H1 (cell line): ENCODE measurements around the gene KCND3. TPM values are rescaled to one million over a fixed set of nuclear protein-coding genes. Genes with fewer than 3 reads are reported as not detected.

Experiments
- CTCF ChIA-PET: fragments of 300-600 bp; sonication (Branson Sonifier 250); formaldehyde crosslinking; loops from one replicate; lab custom pipeline; 2021; ENCODE audit not compliant: partially characterized antibody; lab: Charles Lee
- POLR2A ChIA-PET: fragments of 300-600 bp; sonication (Branson Sonifier 250); formaldehyde crosslinking; loops from one replicate; lab custom pipeline; 2021; ENCODE audit warnings: inconsistent platforms; ENCODE audit not compliant: partially characterized antibody; lab: Charles Lee
- DNase-seq, 2 experiments: peaks; one replicate each; pipeline versions ENCODE4 v3.0.0 to v3.0.0-alpha.2; 2010 to 2022; ENCODE audit warnings: low spot score in 2 of 2, low read depth in 1 of 2, mixed read lengths in 1 of 2
- FAIRE-seq: peaks from 2 replicates; lab custom pipeline; 2011; peaks lifted over from hg19 to GRCh38; lab: Jason Lieb, UNC
- H2AFZ ChIP-seq: 2 replicates; pipeline ENCODE4 v1.8.1; 2012; ENCODE audit warnings: low read length, inconsistent platforms
- H2AK5ac ChIP-seq: 2 replicates; pipeline ENCODE4 v1.6.1; 2013; ENCODE audit warnings: low read depth, low read length
- H2BK120ac ChIP-seq: replicated peaks from 2 replicates; pipeline ENCODE3; 2013; ENCODE audit warnings: low read depth, low read length, inconsistent platforms
- H2BK12ac ChIP-seq: 2 replicates; pipeline ENCODE4 v1.6.1; 2013; ENCODE audit warnings: low read depth, low read length
- H2BK15ac ChIP-seq: 2 replicates; pipeline ENCODE4 v1.6.1; 2013; ENCODE audit warnings: low read length
- H2BK20ac ChIP-seq: 2 replicates; pipeline ENCODE4 v1.6.1; 2013; ENCODE audit warnings: low read length
- H2BK5ac ChIP-seq: 2 replicates; pipeline ENCODE4 v1.6.1; 2013; ENCODE audit warnings: low read depth, low read length
- H3K14ac ChIP-seq: 2 replicates; pipeline ENCODE4 v1.6.1; 2013; ENCODE audit warnings: inconsistent platforms; ENCODE audit not compliant: insufficient read length
- H3K18ac ChIP-seq: 2 replicates; pipeline ENCODE4 v1.6.1; 2013; ENCODE audit warnings: low read length; ENCODE audit errors: extremely low read depth
- H3K23ac ChIP-seq: 2 replicates; pipeline ENCODE4 v1.6.1; 2013; ENCODE audit warnings: inconsistent platforms; ENCODE audit not compliant: insufficient read length
- H3K23me2 ChIP-seq: 2 replicates; pipeline ENCODE4 v1.6.1; 2013; ENCODE audit warnings: low read depth, low read length
- H3K27ac ChIP-seq: 2 replicates; pipeline ENCODE4 v1.6.1; 2011; ENCODE audit warnings: low read depth, low read length, inconsistent platforms
- H3K27me3 ChIP-seq, 4 experiments: replicated peaks in 1 of 4; 1 replicate in 1 of 4; 2 replicates in 3 of 4; pipeline versions ENCODE4 v1.6.1 to v1.8.1; 2011 to 2013; ENCODE audit warnings: low read length in 3 of 4, mild to moderate bottlenecking in 3 of 4, inconsistent platforms in 2 of 4, mixed read lengths in 2 of 4, moderate library complexity in 1 of 4; ENCODE audit not compliant: control insufficient read depth in 3 of 4, insufficient read depth in 3 of 4; ENCODE audit errors: extremely low read depth in 1 of 4
- H3K36me3 ChIP-seq, 4 experiments: 2 replicates each; pipeline versions ENCODE4 v1.6.1 to v1.8.1; 2011 to 2013; ENCODE audit warnings: mild to moderate bottlenecking in 4 of 4, low read length in 3 of 4, moderate library complexity in 2 of 4, control low read depth in 1 of 4, inconsistent platforms in 1 of 4; ENCODE audit not compliant: insufficient read depth in 4 of 4, control insufficient read depth in 2 of 4
- H3K4ac ChIP-seq: replicated peaks from 2 replicates; pipeline ENCODE3; 2013; ENCODE audit warnings: low read length, low read depth, mixed read lengths, inconsistent platforms; ENCODE audit not compliant: insufficient read length
- H3K4me1 ChIP-seq, 4 experiments: replicated peaks in 1 of 4; 1 replicate in 1 of 4; 2 replicates in 3 of 4; pipeline versions ENCODE4 v1.6.1 to v1.8.1; 2011 to 2013; ENCODE audit warnings: low read length in 3 of 4, inconsistent platforms in 2 of 4, mixed read lengths in 1 of 4; ENCODE audit not compliant: insufficient read depth in 4 of 4, control insufficient read depth in 3 of 4
- H3K4me2 ChIP-seq, 2 experiments: 2 replicates each; pipeline versions ENCODE4 v1.6.1 to v1.8.1; 2011 to 2013; ENCODE audit warnings: low read depth in 2 of 2, low read length in 2 of 2, control low read depth in 1 of 2, inconsistent platforms in 1 of 2, mild to moderate bottlenecking in 1 of 2; ENCODE audit not compliant: insufficient read depth in 1 of 2
- H3K4me3 ChIP-seq, 4 experiments: fragments of 200-600, 300-600 bp in 1 of 4; sonication (generic), shearing (Covaris generic), sonication (Bioruptor Twin) in 1 of 4; 2 replicates each; pipeline versions ENCODE4 v1.5.1 to v1.8.1; 2011 to 2016; ENCODE audit warnings: low read length in 4 of 4, low read depth in 3 of 4, control low read depth in 2 of 4, inconsistent platforms in 2 of 4, mild to moderate bottlenecking in 2 of 4, mixed read lengths in 1 of 4, moderate library complexity in 1 of 4; ENCODE audit not compliant: insufficient read depth in 2 of 4; ENCODE audit errors: extremely low read depth in 1 of 4
- H3K56ac ChIP-seq: replicated peaks from 2 replicates; pipeline ENCODE3; 2013; ENCODE audit warnings: low read depth, mild to moderate bottlenecking, mixed read lengths, low read length, inconsistent platforms; ENCODE audit not compliant: insufficient read length
- H3K79me1 ChIP-seq: 2 replicates; pipeline ENCODE4 v1.6.1; 2013; ENCODE audit warnings: low read depth, low read length, control low read depth
- H3K79me2 ChIP-seq, 2 experiments: 2 replicates each; pipeline versions ENCODE4 v1.6.1 to v1.8.1; 2012 to 2013; ENCODE audit warnings: low read length in 2 of 2, mild to moderate bottlenecking in 2 of 2, inconsistent platforms in 1 of 2; ENCODE audit not compliant: insufficient read depth in 2 of 2, control insufficient read depth in 1 of 2
- H3K9ac ChIP-seq, 4 experiments: replicated peaks in 1 of 4; 1 replicate in 1 of 4; 2 replicates in 3 of 4; pipeline versions ENCODE4 v1.6.1 to v1.8.1; 2011 to 2013; ENCODE audit warnings: low read depth in 3 of 4, low read length in 3 of 4, control low read depth in 2 of 4, mild to moderate bottlenecking in 2 of 4, moderate library complexity in 2 of 4, inconsistent platforms in 1 of 4; ENCODE audit errors: extremely low read depth in 1 of 4
- H3K9me3 ChIP-seq, 2 experiments: 2 replicates each; pipeline versions ENCODE4 v1.6.1 to v1.8.1; 2012 to 2013; ENCODE audit warnings: mild to moderate bottlenecking in 2 of 2, moderate library complexity in 2 of 2, control low read depth in 1 of 2, inconsistent platforms in 1 of 2, low read depth in 1 of 2, low read length in 1 of 2, mixed read lengths in 1 of 2; ENCODE audit not compliant: insufficient read depth in 2 of 2
- H4K20me1 ChIP-seq, 2 experiments: replicated peaks in 1 of 2; 2 replicates each; pipeline versions ENCODE3 to v1.8.1; 2011 to 2013; ENCODE audit warnings: inconsistent platforms in 2 of 2, low read length in 2 of 2, mild to moderate bottlenecking in 1 of 2; ENCODE audit not compliant: insufficient read depth in 2 of 2, control insufficient read depth in 1 of 2
- H4K5ac ChIP-seq: 2 replicates; pipeline ENCODE4 v1.6.1; 2013; ENCODE audit warnings: low read length, low read depth, mixed read lengths, inconsistent platforms; ENCODE audit not compliant: insufficient read length
- H4K8ac ChIP-seq: 2 replicates; pipeline ENCODE4 v1.8.0; 2013; ENCODE audit warnings: mild to moderate bottlenecking, moderate library complexity, low read length, inconsistent platforms; ENCODE audit not compliant: insufficient read depth; ENCODE audit errors: extremely low read depth
- H4K91ac ChIP-seq: replicated peaks from 2 replicates; pipeline ENCODE3; 2013; ENCODE audit warnings: low read length, mixed read lengths, inconsistent platforms; ENCODE audit not compliant: insufficient read length
- GTF2F1 ChIP-seq: IDR thresholded peaks from 2 replicates; pipeline ENCODE4 v1.6.1; 2012; ENCODE audit warnings: low read depth, low read length, improper control_type of control experiment, borderline replicate concordance
- JUN ChIP-seq: IDR thresholded peaks from 2 replicates; pipeline ENCODE4 v1.6.1; 2011; ENCODE audit warnings: low read depth, mild to moderate bottlenecking, improper control_type of control experiment, low read length
- RAD21 ChIP-seq, 2 experiments: IDR thresholded peaks in 1 of 2; conservative IDR thresholded peaks in 1 of 2; 2 replicates each; pipeline ENCODE4 v1.6.1; 2011; ENCODE audit warnings: low read depth in 2 of 2, low read length in 2 of 2, improper control_type of control experiment in 1 of 2, inconsistent platforms in 1 of 2, mild to moderate bottlenecking in 1 of 2, moderate library complexity in 1 of 2
- TBP ChIP-seq: IDR thresholded peaks from 2 replicates; pipeline ENCODE4 v1.6.1; 2011; ENCODE audit warnings: low read depth, low read length, improper control_type of control experiment
- TEAD4 ChIP-seq: IDR thresholded peaks from 2 replicates; pipeline ENCODE4 v1.6.1; 2012; ENCODE audit warnings: low read depth, low read length, inconsistent platforms, mixed read lengths
- WGBS, 2 experiments: shearing (Covaris generic) in 1 of 2; methylation state at CpG; one replicate each; pipeline versions ENCODE4 v1.1.6 to v1.1.7; 2013 to 2015; ENCODE audit warnings: low lambda C conversion rate in 2 of 2, mixed read lengths in 2 of 2, inconsistent platforms in 1 of 2, low coverage in 1 of 2, missing lambda C conversion rate in 1 of 2; ENCODE audit not compliant: insufficient replicate concordance in 2 of 2, insufficient coverage in 1 of 2, insufficient read length in 1 of 2; ENCODE audit errors: extremely low coverage in 1 of 2, missing lambda C conversion rate in 1 of 2; 5-methylcytosine and 5-hydroxymethylcytosine counted together
- polyA plus RNA-seq, 7 experiments: library from polyadenylated mRNA; depleted of rRNA in 3 of 7; stranded (reverse) in 5 of 7; unstranded in 2 of 7; fragments of >200 nt in 5 of 7; fragments of 200-250 nt in 2 of 7; gene quantifications; 1 replicate in 5 of 7; 2 replicates in 1 of 7; 4 replicates in 1 of 7; pipeline versions ENCODE4 v1.2.1 to v1.2.3, GENCODE V29; 2011 to 2013; ENCODE audit warnings: missing spikeins in 2 of 7, mixed read lengths in 2 of 7
- total RNA-seq: library from RNA; stranded (reverse); fragmentation: NEBNext Ultra II Directional; extraction: Animal tissue kit (Norgen Biotek cat#: 25700); gene quantifications from 2 replicates; pipeline ENCODE4 v1.2.1, GENCODE V29; 2021
- TF ChIP-seq, protein P1 (sequence below), 3 experiments: IDR thresholded peaks; 1 replicate in 2 of 3; 2 replicates in 1 of 3; pipeline versions ENCODE4 v1.5.1 to v1.6.1; 2011; ENCODE audit warnings: low read length in 3 of 3, mild to moderate bottlenecking in 3 of 3, inconsistent platforms in 2 of 3, low read depth in 1 of 3, moderate library complexity in 1 of 3; ENCODE audit not compliant: insufficient read depth in 1 of 3; ENCODE audit errors: control extremely low read depth in 1 of 3

The KCND3 gene
- total and polyA plus RNA-seq, 2 of the 8 experiments (the other 6 are each of a cell fraction or from before 2014, with no cell fraction given) = 0.14 to 0.48 TPM

DNA sequence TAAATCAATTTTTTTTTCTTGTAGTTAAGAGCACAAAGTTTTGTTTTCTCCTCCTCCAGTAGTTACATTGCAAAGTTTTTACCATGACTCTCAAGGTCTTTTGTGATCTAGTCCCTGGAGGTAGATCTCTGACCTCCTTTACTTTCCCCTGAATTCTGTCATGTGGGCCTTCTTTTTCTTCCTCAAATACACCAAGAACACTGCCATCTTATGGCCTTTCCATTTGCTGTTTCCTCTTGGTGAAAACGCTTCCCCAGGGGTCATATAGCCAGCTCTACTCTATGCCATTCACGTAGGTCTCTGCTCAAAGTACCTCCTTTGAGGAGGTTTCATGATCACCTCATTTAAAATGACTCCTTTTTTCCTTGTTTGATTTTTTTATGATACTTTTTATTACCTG lies 231.1 kb downstream of the KCND3 start:
- FAIRE-seq = no peak
- no peak overlapping the region for H2BK15ac ChIP-seq
- no peak overlapping the region for H4K8ac ChIP-seq
- no peak overlapping the region for H2BK20ac ChIP-seq
- POLR2A ChIA-PET = interaction anchor here (0.7 to 3.5 kb wide), 3 partner anchors 9 to 41 kb away, joined by 3 to 26 read pairs (median 9); no protein-coding TSS in a partner anchor
- H4K20me1 ChIP-seq = no peaks in the 10 kb centered on the region
- H3K23me2 ChIP-seq = 0 out of 2 replicates have a peak, but pooled peaks cover 2% of the 10 kb centered on the region
- H2BK120ac ChIP-seq = no peak overlapping the region
- H3K56ac ChIP-seq = no peak overlapping the region
- H3K4me1 ChIP-seq = peaks cover 0 to 3% (median 0%) of the 10 kb centered on the region in 4 experiments; a peak in 1 of 7 replicates
- no peak overlapping the region for H4K5ac ChIP-seq
- 74% methylated on average over 2 of the region's 2 CpGs; no CpG with 5 or more reads in 1 of the 2 experiments for WGBS, 2 experiments
- no peak overlapping the region for H3K4ac ChIP-seq
- no peak overlapping the region for H4K91ac ChIP-seq
- DNase-seq = no peak
- no peaks in the 10 kb centered on the region for H3K27me3 ChIP-seq
- H3K79me2 ChIP-seq = peaks cover 3 to 32% of the 10 kb centered on the region in 2 experiments; a peak in 3 of 4 replicates
- no peak overlapping the region for H3K4me2 ChIP-seq
- no peak overlapping the region for H3K9ac ChIP-seq
- H3K27ac ChIP-seq = no peak overlapping the region
- H3K79me1 ChIP-seq = peaks cover 2% of the 10 kb centered on the region; the same call in 1 of the 2 replicates
- peaks cover 8 to 54% (median 24%) of the 10 kb centered on the region in 4 experiments; a peak in 7 of 8 replicates for H3K36me3 ChIP-seq
- no peak overlapping the region for H2AK5ac ChIP-seq
- no peak overlapping the region for H2BK5ac ChIP-seq
- H3K4me3 ChIP-seq = no peak overlapping the region
- no peaks in the 10 kb centered on the region for H3K9me3 ChIP-seq
- H2AFZ ChIP-seq = no peak overlapping the region
- CTCF ChIA-PET = interaction anchor here (0.6 to 40.4 kb wide), 5 partner anchors 9 to 295 kb away, joined by 3 to 1070 read pairs (median 4); partner anchors contain the start of gene INKA2
- H3K18ac ChIP-seq = no peak overlapping the region
- no peak overlapping the region for H2BK12ac ChIP-seq
- H3K14ac ChIP-seq = no peak overlapping the region
- H3K23ac ChIP-seq = no peak overlapping the region
- TF ChIP-seq TBP = no peak
- peak; percentile 12 to 46; a peak in 3 of 4 replicates for TF ChIP-seq RAD21 (IDR thresholded peaks at IDR 0.05 in 1 of 2, conservative IDR thresholded peaks at IDR 0.05 in 1 of 2; ENCODE audit: low read depth in 2 of 2, low read length in 2 of 2)
- no peak for TF ChIP-seq JUN
- TF ChIP-seq GTF2F1 = no peak
- TF ChIP-seq, protein P1, sequence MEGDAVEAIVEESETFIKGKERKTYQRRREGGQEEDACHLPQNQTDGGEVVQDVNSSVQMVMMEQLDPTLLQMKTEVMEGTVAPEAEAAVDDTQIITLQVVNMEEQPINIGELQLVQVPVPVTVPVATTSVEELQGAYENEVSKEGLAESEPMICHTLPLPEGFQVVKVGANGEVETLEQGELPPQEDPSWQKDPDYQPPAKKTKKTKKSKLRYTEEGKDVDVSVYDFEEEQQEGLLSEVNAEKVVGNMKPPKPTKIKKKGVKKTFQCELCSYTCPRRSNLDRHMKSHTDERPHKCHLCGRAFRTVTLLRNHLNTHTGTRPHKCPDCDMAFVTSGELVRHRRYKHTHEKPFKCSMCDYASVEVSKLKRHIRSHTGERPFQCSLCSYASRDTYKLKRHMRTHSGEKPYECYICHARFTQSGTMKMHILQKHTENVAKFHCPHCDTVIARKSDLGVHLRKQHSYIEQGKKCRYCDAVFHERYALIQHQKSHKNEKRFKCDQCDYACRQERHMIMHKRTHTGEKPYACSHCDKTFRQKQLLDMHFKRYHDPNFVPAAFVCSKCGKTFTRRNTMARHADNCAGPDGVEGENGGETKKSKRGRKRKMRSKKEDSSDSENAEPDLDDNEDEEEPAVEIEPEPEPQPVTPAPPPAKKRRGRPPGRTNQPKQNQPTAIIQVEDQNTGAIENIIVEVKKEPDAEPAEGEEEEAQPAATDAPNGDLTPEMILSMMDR (IDR thresholded peaks at IDR 0.05; ENCODE audit: control extremely low read depth in 1 of 3, insufficient read depth in 1 of 3, low read depth in 1 of 3, low read length in 3 of 3) = peak in 1 of 3 experiments; percentile 27; a peak in 2 of 4 replicates
- no peak for TF ChIP-seq TEAD4
